Testis (tissue), 2 donors: ENCODE data around the gene RFX2.

Source experiments
- CTCF ChIP-seq, 3 experiments: fragments of 450-650 bp in 2 of 3; fragments of 200-600 bp in 1 of 3; sonication (generic) in 1 of 3; IDR thresholded peaks; one replicate each; pipeline ENCODE4 v1.5.1; 2016 to 2019; ENCODE audit warnings: antibody characterized with exemption in 3 of 3, mild to moderate bottlenecking in 2 of 3, moderate library complexity in 1 of 3
- POLR2A ChIP-seq: fragments of 450-650 bp; IDR thresholded peaks from one replicate; pipeline ENCODE4 v1.6.1; 2017; ENCODE audit warnings: antibody characterized with exemption, mild to moderate bottlenecking, moderate library complexity

- TF ChIP-seq CTCF (IDR thresholded peaks at IDR 0.05) (no peak), POLR2A (no peak)
Observed at GRCh38 chr19:6105444-6105843, 4.9 kb downstream of the RFX2 start.
